GM15510 (cell line): ENCODE results near the gene MRPS34.

Experiments
- POLR2A ChIP-seq: IDR thresholded peaks from 3 replicates; pipeline ENCODE4 v1.6.1; 2011; ENCODE audit warnings: borderline replicate concordance; ENCODE audit not compliant: insufficient read length; ENCODE audit errors: extremely low read depth

Gene MRPS34

GRCh38 chr16:1762879-1763520, 9.9 kb downstream of the MRPS34 start:
- no peak for TF ChIP-seq POLR2A

- no peak for TF ChIP-seq POLR2A
Observed at GRCh38 chr16:1762196-1762878, 10.6 kb downstream of the MRPS34 start.

GRCh38 chr16:1761751-1762150, 11.2 kb downstream of the MRPS34 start:
- no peak for TF ChIP-seq POLR2A

GRCh38 chr16:1760911-1761310, 12.0 kb downstream of the MRPS34 start:
- no peak for TF ChIP-seq POLR2A

- no peak for TF ChIP-seq POLR2A
Observed at GRCh38 chr16:1759511-1759910, 13.4 kb downstream of the MRPS34 start.

- TF ChIP-seq POLR2A, result no peak
Observed at GRCh38 chr16:1758923-1759322, 14.0 kb downstream of the MRPS34 start.

- no peak for TF ChIP-seq POLR2A
Observed at GRCh38 chr16:1757714-1758461, 15.0 kb downstream of the MRPS34 start.

- TF ChIP-seq POLR2A, result no peak
Observed at GRCh38 chr16:1754204-1754603, 18.7 kb downstream of the MRPS34 start.

- no peak for TF ChIP-seq POLR2A
Observed at GRCh38 chr16:1752853-1753252, 20.1 kb downstream of the MRPS34 start.

GRCh38 chr16:1751946-1752345, 21.0 kb downstream of the MRPS34 start:
- TF ChIP-seq POLR2A, result no peak

GRCh38 chr16:1749152-1750117, 23.5 kb downstream of the MRPS34 start:
- no peak for TF ChIP-seq POLR2A

GRCh38 chr16:1747934-1748333, 25.0 kb downstream of the MRPS34 start:
- TF ChIP-seq POLR2A, result no peak

GRCh38 chr16:1746693-1747195, 26.2 kb downstream of the MRPS34 start:
- TF ChIP-seq POLR2A, result no peak
